ENCODE results near the gene ATF7IP. TPM values are rescaled to one million over a fixed set of nuclear protein-coding genes. Genes with fewer than 3 reads are reported as not detected.

The ATF7IP gene
- total RNA-seq, 2 donors from 2014 or later = 72.8 to 122 TPM

- Mint-ChIP-seq H3K27ac (peak overlapping the region; percentile 72), H3K36me3 (ENCODE audit: low read depth) (peaks cover 100% of the 10 kb centered on the region)
Observed at GRCh38 chr12:14454098-14454907, 88.8 kb downstream of the ATF7IP start.

GRCh38 chr12:14460212-14460841 is 94.8 kb downstream of the ATF7IP start:
- Mint-ChIP-seq H3K4me3 (no peak overlapping the region), H3K27ac (peak overlapping the region; percentile 58), H3K9me3 (no peaks in the 10 kb centered on the region), H3K4me1 (peaks cover 11% of the 10 kb centered on the region), H3K36me3 (ENCODE audit: low read depth) (peaks cover 90% of the 10 kb centered on the region), H3K27me3 (no peaks in the 10 kb centered on the region)
- ATAC-seq (replicated peaks) = peak; percentile 24

More at GRCh38 chr12:14454098-14454907, 88.8 kb downstream of the ATF7IP start:
- H3K9me3 Mint-ChIP-seq = peaks cover 5% of the 10 kb centered on the region
- H3K4me3 Mint-ChIP-seq = peak overlapping the region; percentile 59
- no peaks in the 10 kb centered on the region for H3K27me3 Mint-ChIP-seq
- peak; percentile 70 for ATAC-seq (replicated peaks)
- peaks cover 39% of the 10 kb centered on the region for H3K4me1 Mint-ChIP-seq

GRCh38 chr12:14471497-14471896 is 106.0 kb downstream of the ATF7IP start:
- Mint-ChIP-seq H3K4me1 (peaks cover 15% of the 10 kb centered on the region), H3K9me3 (peaks cover 11% of the 10 kb centered on the region), H3K27ac (peak overlapping the region; percentile 79), H3K27me3 (no peaks in the 10 kb centered on the region), H3K36me3 (ENCODE audit: low read depth) (peaks cover 100% of the 10 kb centered on the region), H3K4me3 (peak overlapping the region; percentile 17)
- peak; percentile 89 for ATAC-seq (replicated peaks)

- peaks cover 12% of the 10 kb centered on the region for H3K4me1 Mint-ChIP-seq
- no peak for ATAC-seq (replicated peaks)
- H3K9me3 Mint-ChIP-seq = peaks cover 11% of the 10 kb centered on the region
- H3K27ac Mint-ChIP-seq = no peak overlapping the region
- peaks cover 96% of the 10 kb centered on the region for H3K36me3 Mint-ChIP-seq (ENCODE audit: low read depth)
- no peak overlapping the region for H3K4me3 Mint-ChIP-seq
- H3K27me3 Mint-ChIP-seq = no peaks in the 10 kb centered on the region
Observed at GRCh38 chr12:14473707-14474287, 108.3 kb downstream of the ATF7IP start.

GRCh38 chr12:14479004-14479403 is 113.5 kb downstream of the ATF7IP start:
- H3K27ac Mint-ChIP-seq = peak overlapping the region; percentile 69
- peaks cover 96% of the 10 kb centered on the region for H3K36me3 Mint-ChIP-seq (ENCODE audit: low read depth)
- H3K9me3 Mint-ChIP-seq = peaks cover under 1% of the 10 kb centered on the region
- peak; percentile 92 for ATAC-seq (replicated peaks)
- H3K4me3 Mint-ChIP-seq = peak overlapping the region; percentile 23
- H3K4me1 Mint-ChIP-seq = peaks cover 4% of the 10 kb centered on the region
- no peaks in the 10 kb centered on the region for H3K27me3 Mint-ChIP-seq

- Mint-ChIP-seq H3K9me3 (no peaks in the 10 kb centered on the region), H3K4me1 (no peaks in the 10 kb centered on the region), H3K36me3 (ENCODE audit: low read depth) (peaks cover 96% of the 10 kb centered on the region), H3K27ac (no peak overlapping the region), H3K4me3 (no peak overlapping the region), H3K27me3 (no peaks in the 10 kb centered on the region)
- ATAC-seq (replicated peaks) = no peak
Observed at GRCh38 chr12:14481201-14481600, 115.7 kb downstream of the ATF7IP start.

GRCh38 chr12:14482361-14482760 is 116.9 kb downstream of the ATF7IP start:
- Mint-ChIP-seq H3K4me1 (no peaks in the 10 kb centered on the region), H3K4me3 (no peak overlapping the region), H3K9me3 (no peaks in the 10 kb centered on the region), H3K36me3 (ENCODE audit: low read depth) (peaks cover 100% of the 10 kb centered on the region), H3K27me3 (no peaks in the 10 kb centered on the region), H3K27ac (peak overlapping the region; percentile 26)
- ATAC-seq (replicated peaks) = no peak

- ATAC-seq (replicated peaks) = no peak
- H3K4me3 Mint-ChIP-seq = no peak overlapping the region
- peak overlapping the region; percentile 26 for H3K27ac Mint-ChIP-seq
- no peaks in the 10 kb centered on the region for H3K27me3 Mint-ChIP-seq
- no peaks in the 10 kb centered on the region for H3K9me3 Mint-ChIP-seq
- H3K4me1 Mint-ChIP-seq = no peaks in the 10 kb centered on the region
- H3K36me3 Mint-ChIP-seq (ENCODE audit: low read depth) = peaks cover 100% of the 10 kb centered on the region
Observed at GRCh38 chr12:14482886-14483285, 117.4 kb downstream of the ATF7IP start.

- no peaks in the 10 kb centered on the region for H3K9me3 Mint-ChIP-seq
- H3K36me3 Mint-ChIP-seq (ENCODE audit: low read depth) = peaks cover 93% of the 10 kb centered on the region
- no peak for ATAC-seq (replicated peaks)
- H3K27me3 Mint-ChIP-seq = no peaks in the 10 kb centered on the region
- no peak overlapping the region for H3K4me3 Mint-ChIP-seq
- peak overlapping the region; percentile 10 for H3K27ac Mint-ChIP-seq
- peaks cover 8% of the 10 kb centered on the region for H3K4me1 Mint-ChIP-seq
Observed at GRCh38 chr12:14495326-14495725, 129.8 kb downstream of the ATF7IP start.

GRCh38 chr12:14505626-14506596 is 140.4 kb downstream of the ATF7IP start:
- Mint-ChIP-seq H3K4me1 (no peaks in the 10 kb centered on the region), H3K27me3 (no peaks in the 10 kb centered on the region), H3K4me3 (no peak overlapping the region), H3K36me3 (ENCODE audit: low read depth) (peaks cover 40% of the 10 kb centered on the region), H3K9me3 (no peaks in the 10 kb centered on the region), H3K27ac (peak overlapping the region; percentile 9)
- ATAC-seq (replicated peaks) = no peak

GRCh38 chr12:14510574-14510973 is 145.1 kb downstream of the ATF7IP start:
- Mint-ChIP-seq H3K27me3 (no peaks in the 10 kb centered on the region), H3K4me3 (no peak overlapping the region), H3K9me3 (no peaks in the 10 kb centered on the region), H3K27ac (no peak overlapping the region), H3K36me3 (ENCODE audit: low read depth) (peaks cover under 1% of the 10 kb centered on the region), H3K4me1 (no peaks in the 10 kb centered on the region)
- ATAC-seq (replicated peaks) = no peak

- no peaks in the 10 kb centered on the region for H3K27me3 Mint-ChIP-seq
- no peaks in the 10 kb centered on the region for H3K36me3 Mint-ChIP-seq (ENCODE audit: low read depth)
- H3K4me1 Mint-ChIP-seq = no peaks in the 10 kb centered on the region
- no peaks in the 10 kb centered on the region for H3K9me3 Mint-ChIP-seq
- no peak for ATAC-seq (replicated peaks)
- no peak overlapping the region for H3K4me3 Mint-ChIP-seq
- no peak overlapping the region for H3K27ac Mint-ChIP-seq
Observed at GRCh38 chr12:14514154-14514842, 148.8 kb downstream of the ATF7IP start.

- Mint-ChIP-seq H3K4me1 (no peaks in the 10 kb centered on the region), H3K4me3 (no peak overlapping the region), H3K36me3 (ENCODE audit: low read depth) (no peaks in the 10 kb centered on the region), H3K9me3 (no peaks in the 10 kb centered on the region), H3K27me3 (no peaks in the 10 kb centered on the region), H3K27ac (peak overlapping the region; percentile 4)
- ATAC-seq (replicated peaks) = no peak
Observed at GRCh38 chr12:14514946-14515345, 149.5 kb downstream of the ATF7IP start.

Data from activated T-helper 17 cell treated with anti-CD3 and anti-CD28 coated beads, Interleukin-2, amount 50 U/mL, for 72 hours (primary cell).